Keratinocyte (primary cell): ENCODE results near the gene CIT.

Experiments used
- EZH2 ChIP-seq: IDR thresholded peaks from one replicate; pipeline ENCODE4 v1.6.1; 2012; ENCODE audit warnings: inconsistent platforms, mild to moderate bottlenecking, low read length, moderate library complexity
- TF ChIP-seq, protein P1 (sequence below), 3 experiments: IDR thresholded peaks in 1 of 3; conservative IDR thresholded peaks in 1 of 3; optimal IDR thresholded peaks in 1 of 3; 2 replicates in 2 of 3; 3 replicates in 1 of 3; pipeline versions ENCODE3 to v1.5.1; 2011; ENCODE audit warnings: low read length in 3 of 3, mild to moderate bottlenecking in 3 of 3, moderate library complexity in 2 of 3, control low read depth in 1 of 3, inconsistent platforms in 1 of 3; ENCODE audit not compliant: insufficient read depth in 2 of 3; ENCODE audit errors: extremely low read depth in 1 of 3

DNA sequence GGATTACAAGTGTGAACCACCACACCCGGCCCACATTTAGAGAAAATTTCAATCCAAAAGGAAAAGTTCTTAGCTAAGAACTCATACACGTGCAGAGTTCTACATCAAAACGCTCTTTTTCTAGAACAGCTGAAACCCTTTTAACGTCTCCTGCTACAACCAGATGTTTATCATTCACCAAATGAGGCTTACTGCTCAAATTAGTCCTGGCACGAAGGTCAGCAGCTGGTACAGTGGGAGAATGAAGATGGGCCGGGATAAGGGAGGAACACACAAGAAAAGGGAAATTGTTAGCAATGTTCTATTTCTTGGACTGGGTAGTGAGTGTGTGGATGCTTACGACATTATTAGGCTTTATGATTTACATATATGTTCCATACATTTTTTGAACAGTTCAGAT is 171.9 kb downstream of the CIT start:
- TF ChIP-seq, protein P1, sequence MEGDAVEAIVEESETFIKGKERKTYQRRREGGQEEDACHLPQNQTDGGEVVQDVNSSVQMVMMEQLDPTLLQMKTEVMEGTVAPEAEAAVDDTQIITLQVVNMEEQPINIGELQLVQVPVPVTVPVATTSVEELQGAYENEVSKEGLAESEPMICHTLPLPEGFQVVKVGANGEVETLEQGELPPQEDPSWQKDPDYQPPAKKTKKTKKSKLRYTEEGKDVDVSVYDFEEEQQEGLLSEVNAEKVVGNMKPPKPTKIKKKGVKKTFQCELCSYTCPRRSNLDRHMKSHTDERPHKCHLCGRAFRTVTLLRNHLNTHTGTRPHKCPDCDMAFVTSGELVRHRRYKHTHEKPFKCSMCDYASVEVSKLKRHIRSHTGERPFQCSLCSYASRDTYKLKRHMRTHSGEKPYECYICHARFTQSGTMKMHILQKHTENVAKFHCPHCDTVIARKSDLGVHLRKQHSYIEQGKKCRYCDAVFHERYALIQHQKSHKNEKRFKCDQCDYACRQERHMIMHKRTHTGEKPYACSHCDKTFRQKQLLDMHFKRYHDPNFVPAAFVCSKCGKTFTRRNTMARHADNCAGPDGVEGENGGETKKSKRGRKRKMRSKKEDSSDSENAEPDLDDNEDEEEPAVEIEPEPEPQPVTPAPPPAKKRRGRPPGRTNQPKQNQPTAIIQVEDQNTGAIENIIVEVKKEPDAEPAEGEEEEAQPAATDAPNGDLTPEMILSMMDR (optimal IDR thresholded peaks at IDR 0.05 in 1 of 3, IDR thresholded peaks at IDR 0.05 in 1 of 3, conservative IDR thresholded peaks at IDR 0.05 in 1 of 3; ENCODE audit: extremely low read depth in 1 of 3, insufficient read depth in 2 of 3, low read length in 3 of 3) = no peak
- TF ChIP-seq EZH2 = no peak
